Thyroid gland (tissue), 4 donors: ENCODE measurements around the gene PLBD1. TPM values are rescaled to one million over a fixed set of nuclear protein-coding genes. Genes with fewer than 3 reads are reported as not detected.
A peak's percentile ranks its signal among the peaks of the same experiment; 100 is the strongest.

Experiments
- DNase-seq, 2 donors: peaks; one replicate each; pipeline ENCODE4 v3.0.0-alpha.2; 2019
- H3K27ac ChIP-seq, 3 donors: fragments of 200-600 bp; sonication (generic); 1 replicate in 2 of 3; 2 replicates in 1 of 3; pipeline ENCODE4 v1.5.1; 2016 to 2019; ENCODE audit warnings: mild to moderate bottlenecking in 1 of 3, moderate library complexity in 1 of 3
- H3K27me3 ChIP-seq: fragments of 200-600 bp; sonication (generic); one replicate; pipeline ENCODE4 v1.5.1; 2019
- H3K36me3 ChIP-seq, 2 donors: fragments of 200-600 bp; sonication (generic); one replicate each; pipeline ENCODE4 v1.5.1; 2016 to 2019
- H3K4me1 ChIP-seq, 2 donors: fragments of 200-600 bp; sonication (generic); one replicate each; pipeline ENCODE4 v1.5.1; 2017 to 2019
- H3K4me3 ChIP-seq, 3 donors: fragments of 200-600 bp; sonication (generic); replicated peaks in 1 of 3; 1 replicate in 2 of 3; 2 replicates in 1 of 3; pipeline ENCODE4 v1.5.1; 2016; ENCODE audit warnings: mild to moderate bottlenecking in 1 of 3
- H3K9me3 ChIP-seq: fragments of 200-600 bp; sonication (generic); one replicate; pipeline ENCODE4 v1.5.1; 2017
- POLR2A ChIP-seq, 2 donors: fragments of 450-650 bp; IDR thresholded peaks; one replicate each; pipeline ENCODE4 v1.6.1; 2017; ENCODE audit warnings: antibody characterized with exemption in 2 of 2, mild to moderate bottlenecking in 2 of 2, moderate library complexity in 1 of 2
- WGBS, 2 donors: methylation state at CpG; one replicate each; pipeline ENCODE4 v1.1.5; 2017; 5-methylcytosine and 5-hydroxymethylcytosine counted together
- intact Hi-C: fragments of 100-400 bp; cut with DNase I; formaldehyde crosslinking; loops from one replicate; pipeline ENCODE4 v1.15.1; 2023
- total RNA-seq, 4 donors: library from RNA; depleted of rRNA; stranded (reverse); fragments of >200 nt; gene quantifications; one replicate each; pipeline ENCODE4 v1.2.3, GENCODE V29; 2016
- TF ChIP-seq, protein P1 (sequence below), 6 experiments: fragments of 200-600 bp in 3 of 6; fragments of 450-650 bp in 3 of 6; sonication (generic) in 3 of 6; IDR thresholded peaks; one replicate each; pipeline ENCODE4 v1.5.1; 2016 to 2019; ENCODE audit warnings: antibody characterized with exemption in 6 of 6, mild to moderate bottlenecking in 2 of 6, inconsistent platforms in 1 of 6, moderate library complexity in 1 of 6

PLBD1 gene
- total RNA-seq, 4 donors from 2014 or later, result 5.1 to 14.5 (median 10.6) TPM

- Histone ChIP-seq H3K36me3 (no peaks in the 10 kb centered on the region), H3K27me3 (no peaks in the 10 kb centered on the region), H3K4me1 (no peaks in the 10 kb centered on the region), H3K9me3 (no peaks in the 10 kb centered on the region), H3K4me3 (no peak overlapping the region), H3K27ac (no peak overlapping the region)
- no peak for DNase-seq
- WGBS, 2 donors, result 96 to 97% methylated on average over 2 of the region's 2 CpGs
- TF ChIP-seq, protein P1, sequence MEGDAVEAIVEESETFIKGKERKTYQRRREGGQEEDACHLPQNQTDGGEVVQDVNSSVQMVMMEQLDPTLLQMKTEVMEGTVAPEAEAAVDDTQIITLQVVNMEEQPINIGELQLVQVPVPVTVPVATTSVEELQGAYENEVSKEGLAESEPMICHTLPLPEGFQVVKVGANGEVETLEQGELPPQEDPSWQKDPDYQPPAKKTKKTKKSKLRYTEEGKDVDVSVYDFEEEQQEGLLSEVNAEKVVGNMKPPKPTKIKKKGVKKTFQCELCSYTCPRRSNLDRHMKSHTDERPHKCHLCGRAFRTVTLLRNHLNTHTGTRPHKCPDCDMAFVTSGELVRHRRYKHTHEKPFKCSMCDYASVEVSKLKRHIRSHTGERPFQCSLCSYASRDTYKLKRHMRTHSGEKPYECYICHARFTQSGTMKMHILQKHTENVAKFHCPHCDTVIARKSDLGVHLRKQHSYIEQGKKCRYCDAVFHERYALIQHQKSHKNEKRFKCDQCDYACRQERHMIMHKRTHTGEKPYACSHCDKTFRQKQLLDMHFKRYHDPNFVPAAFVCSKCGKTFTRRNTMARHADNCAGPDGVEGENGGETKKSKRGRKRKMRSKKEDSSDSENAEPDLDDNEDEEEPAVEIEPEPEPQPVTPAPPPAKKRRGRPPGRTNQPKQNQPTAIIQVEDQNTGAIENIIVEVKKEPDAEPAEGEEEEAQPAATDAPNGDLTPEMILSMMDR (IDR thresholded peaks at IDR 0.05), result no peak
- TF ChIP-seq POLR2A (IDR thresholded peaks at IDR 0.05), result no peak
- intact Hi-C loops, result no loop called here
Observed at GRCh38 chr12:14525964-14526363, 41.7 kb downstream of the PLBD1 start.

- no peak for DNase-seq
- Histone ChIP-seq H3K4me1 (no peaks in the 10 kb centered on the region), H3K36me3 (no peaks in the 10 kb centered on the region), H3K27me3 (no peaks in the 10 kb centered on the region), H3K9me3 (no peaks in the 10 kb centered on the region), H3K4me3 (no peak overlapping the region), H3K27ac (no peak overlapping the region)
- intact Hi-C loops, result no loop called here
- no peak for TF ChIP-seq POLR2A (IDR thresholded peaks at IDR 0.05)
- TF ChIP-seq, protein P1 (IDR thresholded peaks at IDR 0.05), result no peak
Observed at GRCh38 chr12:14521822-14522221, 45.9 kb downstream of the PLBD1 start.

DNA sequence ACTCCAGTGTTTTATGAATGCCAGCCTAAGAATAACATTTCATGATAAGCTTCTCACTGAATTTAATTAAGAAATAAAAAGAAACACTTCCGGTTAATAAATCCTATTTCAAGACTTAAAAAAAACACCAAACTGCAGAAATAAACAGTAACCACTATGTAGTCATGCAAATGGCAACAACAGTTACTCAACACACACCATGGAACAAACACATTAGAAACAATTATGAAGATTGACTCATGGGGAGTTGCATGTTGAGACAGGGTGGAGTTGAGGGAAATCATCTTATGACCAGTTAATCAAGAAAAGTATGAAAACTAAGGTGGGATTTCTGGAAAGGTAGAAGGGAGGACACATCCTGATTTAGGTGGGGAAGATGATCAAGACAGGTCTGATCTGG lies 52.7 kb downstream of the PLBD1 start:
- H3K9me3 ChIP-seq, result no peaks in the 10 kb centered on the region
- H3K27ac ChIP-seq, result no peak overlapping the region
- intact Hi-C loops, result no loop called here
- TF ChIP-seq, protein P1 (IDR thresholded peaks at IDR 0.05), result no peak
- TF ChIP-seq POLR2A (IDR thresholded peaks at IDR 0.05), result no peak
- no peak for DNase-seq
- H3K4me3 ChIP-seq, result no peak overlapping the region
- no peaks in the 10 kb centered on the region for H3K4me1 ChIP-seq
- H3K36me3 ChIP-seq, result no peaks in the 10 kb centered on the region
- 79 to 88% methylated on average over 1 of the region's 1 CpG for WGBS, 2 donors
- H3K27me3 ChIP-seq, result no peaks in the 10 kb centered on the region

DNA sequence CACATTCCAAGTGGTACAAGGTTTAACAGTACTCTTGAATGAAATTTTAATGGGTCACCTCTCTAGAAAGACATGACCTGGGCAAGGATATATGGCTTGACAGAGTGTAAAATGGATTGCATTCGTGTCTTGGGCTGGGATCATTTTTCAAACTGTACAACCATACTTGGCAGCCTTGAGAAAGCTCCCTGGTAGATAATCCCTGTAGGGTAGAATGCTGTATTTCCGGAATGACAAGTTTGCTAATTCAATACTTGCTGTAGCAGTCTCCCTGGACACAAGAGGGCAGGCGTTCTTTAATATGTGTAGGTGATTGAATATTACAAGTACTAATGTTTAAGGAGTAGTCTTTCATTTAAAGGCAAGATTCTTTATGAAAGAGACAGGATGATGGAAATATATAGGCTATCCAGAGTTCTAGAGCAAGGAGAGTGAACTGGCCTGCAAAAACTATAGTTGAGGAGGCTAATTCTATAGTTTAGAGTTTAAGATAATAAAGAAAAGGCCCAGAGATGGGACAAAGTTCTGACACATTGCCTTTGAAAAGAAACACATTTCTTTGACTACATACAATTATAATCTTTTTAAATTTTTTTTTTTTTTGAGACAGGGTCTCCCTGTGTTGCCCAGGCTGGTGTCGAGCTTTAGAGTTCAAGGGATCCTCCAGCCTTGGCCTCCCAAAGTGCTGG lies 53.4 kb downstream of the PLBD1 start:
- H3K4me1 ChIP-seq, result no peaks in the 10 kb centered on the region
- WGBS, 2 donors, result 35 to 36% methylated on average over 4 of the region's 4 CpGs
- H3K36me3 ChIP-seq, result no peaks in the 10 kb centered on the region
- no peaks in the 10 kb centered on the region for H3K9me3 ChIP-seq
- no peak overlapping the region for H3K27ac ChIP-seq
- no peaks in the 10 kb centered on the region for H3K27me3 ChIP-seq
- DNase-seq, result peak; percentile 64 to 71
- intact Hi-C loops, result no loop called here
- TF ChIP-seq, protein P1 (IDR thresholded peaks at IDR 0.05), result peak in 5 of 6 experiments; percentile 23 to 87 (median 66)
- no peak for TF ChIP-seq POLR2A (IDR thresholded peaks at IDR 0.05)
- H3K4me3 ChIP-seq, result no peak overlapping the region

DNA sequence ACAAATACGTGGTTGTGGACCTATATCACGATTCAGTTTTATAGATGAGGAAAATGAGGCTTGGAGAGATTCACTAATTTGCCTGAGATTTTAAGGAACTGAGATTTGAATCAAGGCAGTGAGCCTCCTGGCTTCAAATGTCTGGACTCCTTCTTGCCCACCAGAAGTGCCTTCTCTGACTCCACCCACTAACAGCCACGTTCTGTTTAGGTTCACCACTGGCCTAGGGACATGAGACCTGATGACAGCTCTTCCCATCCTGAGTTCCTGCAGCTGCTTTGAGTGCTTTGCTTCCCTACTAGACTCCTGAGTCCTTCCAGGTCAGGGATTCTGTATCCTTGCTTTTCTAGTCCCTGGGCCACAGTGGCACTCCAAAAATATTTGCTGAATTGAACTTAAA lies 57.1 kb downstream of the PLBD1 start:
- Histone ChIP-seq H3K4me3 (no peak overlapping the region), H3K36me3 (no peaks in the 10 kb centered on the region), H3K27ac (no peak overlapping the region), H3K4me1 (no peaks in the 10 kb centered on the region), H3K27me3 (no peaks in the 10 kb centered on the region), H3K9me3 (no peaks in the 10 kb centered on the region)
- TF ChIP-seq, protein P1 (IDR thresholded peaks at IDR 0.05), result no peak
- TF ChIP-seq POLR2A (IDR thresholded peaks at IDR 0.05), result no peak
- no peak for DNase-seq
- intact Hi-C loops, result no loop called here
- WGBS, 2 donors, result 57 to 64% methylated on average over 3 of the region's 3 CpGs
